ENCODE data around the gene ARL15.

The ARL15 gene

DNA sequence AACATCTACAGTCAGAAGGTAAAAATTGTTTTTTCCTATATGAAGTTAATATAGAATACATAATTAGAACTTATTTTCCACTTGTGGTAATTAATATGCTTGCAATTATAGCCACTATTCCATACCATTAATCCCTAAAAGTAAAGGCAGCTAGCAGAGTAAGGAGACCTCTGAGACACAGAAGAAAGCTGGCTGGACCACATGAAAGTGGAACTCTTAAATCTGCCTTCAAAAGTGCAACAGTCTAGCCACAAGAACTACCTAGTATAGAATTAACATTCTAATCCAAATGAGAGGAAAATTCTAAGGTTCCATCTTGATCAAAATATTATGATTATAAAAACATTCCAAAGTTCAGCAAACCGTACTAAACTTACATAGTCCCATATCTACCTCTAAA lies 37.6 kb downstream of the ARL15 start:
- no peak for TF ChIP-seq CTCF (IDR thresholded peaks at IDR 0.05; ENCODE audit: low read depth, low read length, missing control alignments)
- DNase-seq (ENCODE audit: low read depth), result no peak
- H3K4me3 ChIP-seq (ENCODE audit: low read depth, low read length), result no peak overlapping the region

- H3K4me3 ChIP-seq (ENCODE audit: low read depth, low read length), result no peak overlapping the region
- no peak for DNase-seq (ENCODE audit: low read depth)
- TF ChIP-seq CTCF (IDR thresholded peaks at IDR 0.05; ENCODE audit: low read depth, low read length, missing control alignments), result no peak
Observed at GRCh38 chr5:54270326-54270725, 40.0 kb downstream of the ARL15 start.

DNA sequence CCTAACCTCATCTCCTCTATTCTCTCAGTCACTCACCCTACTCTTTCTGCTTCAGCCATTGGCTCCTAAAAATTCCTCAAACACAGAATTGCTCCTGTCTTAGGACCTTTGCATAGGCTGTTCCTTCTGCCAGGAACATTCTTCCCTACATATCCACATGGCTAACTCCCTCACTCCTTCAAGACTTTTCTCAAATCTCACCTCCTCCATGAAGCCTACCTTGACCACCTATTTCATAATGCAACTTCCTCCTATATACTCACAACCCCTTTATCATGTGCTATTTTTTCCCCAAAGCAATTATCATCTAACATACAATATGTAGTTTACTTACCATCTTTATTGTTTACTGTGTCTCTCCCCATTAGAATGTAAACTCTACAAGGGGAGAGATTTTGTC lies 45.8 kb downstream of the ARL15 start:
- TF ChIP-seq CTCF (IDR thresholded peaks at IDR 0.05; ENCODE audit: low read depth, low read length, missing control alignments), result no peak
- no peak for DNase-seq (ENCODE audit: low read depth)
- no peak overlapping the region for H3K4me3 ChIP-seq (ENCODE audit: low read depth, low read length)

DNA sequence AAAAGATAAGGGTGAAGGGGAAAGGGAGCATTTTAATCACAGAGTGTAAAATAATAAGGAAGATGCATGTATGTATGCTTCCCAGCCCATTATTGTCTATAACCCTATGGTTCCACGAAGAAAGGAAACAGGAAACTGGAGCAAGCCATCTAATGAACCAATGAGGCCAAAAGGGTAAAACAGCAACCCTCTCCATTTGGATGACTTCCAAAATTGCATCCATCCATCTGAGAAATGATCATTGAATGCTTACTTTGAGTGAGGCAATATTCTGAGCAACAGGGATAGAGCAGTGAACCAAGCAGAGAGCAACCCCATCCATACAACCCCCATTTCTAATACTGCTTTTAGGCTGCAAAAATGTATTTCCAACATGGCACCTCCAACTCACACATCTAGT lies 46.9 kb downstream of the ARL15 start:
- TF ChIP-seq CTCF (IDR thresholded peaks at IDR 0.05; ENCODE audit: low read depth, low read length, missing control alignments), result no peak
- DNase-seq (ENCODE audit: low read depth), result no peak
- no peak overlapping the region for H3K4me3 ChIP-seq (ENCODE audit: low read depth, low read length)

- no peak for TF ChIP-seq CTCF (IDR thresholded peaks at IDR 0.05; ENCODE audit: low read depth, low read length, missing control alignments)
- no peak for DNase-seq (ENCODE audit: low read depth)
- H3K4me3 ChIP-seq (ENCODE audit: low read depth, low read length), result no peak overlapping the region
Observed at GRCh38 chr5:54261596-54261995, 48.8 kb downstream of the ARL15 start.

GRCh38 chr5:54259981-54260380 lies 50.4 kb downstream of the ARL15 start:
- no peak overlapping the region for H3K4me3 ChIP-seq (ENCODE audit: low read depth, low read length)
- DNase-seq (ENCODE audit: low read depth), result no peak
- TF ChIP-seq CTCF (IDR thresholded peaks at IDR 0.05; ENCODE audit: low read depth, low read length, missing control alignments), result no peak

GRCh38 chr5:54259090-54259489 lies 51.3 kb downstream of the ARL15 start:
- no peak for DNase-seq (ENCODE audit: low read depth)
- no peak overlapping the region for H3K4me3 ChIP-seq (ENCODE audit: low read depth, low read length)
- TF ChIP-seq CTCF (IDR thresholded peaks at IDR 0.05; ENCODE audit: low read depth, low read length, missing control alignments), result no peak
